H7 (cell line): ENCODE data around the gene JAZF1. TPM values are rescaled to one million over a fixed set of nuclear protein-coding genes. Genes with fewer than 3 reads are reported as not detected.
"Not testable (repeated sequence)": the region's sequence is repeated elsewhere in the genome, so short reads cannot be mapped to it uniquely, and the experiment has no call there.

ENCODE experiments used
- DNase-seq: peaks from one replicate; pipeline ENCODE4 v3.0.0; 2012
- H3K27me3 ChIP-seq: 2 replicates; pipeline ENCODE4 v1.6.0; 2011; ENCODE audit warnings: mild to moderate bottlenecking, low read length; ENCODE audit not compliant: control insufficient read depth, insufficient read depth
- H3K36me3 ChIP-seq: replicated peaks from 2 replicates; pipeline ENCODE4 v1.5.1; 2011; ENCODE audit warnings: low read length; ENCODE audit not compliant: control insufficient read depth, insufficient read depth
- H3K4me3 ChIP-seq: 2 replicates; pipeline ENCODE4 v1.5.1; 2011; ENCODE audit warnings: low read depth, mild to moderate bottlenecking, control low read depth, low read length, moderate library complexity; ENCODE audit not compliant: insufficient read depth
- total RNA-seq: library from RNA; depleted of rRNA; stranded (reverse); fragments of >200 nt; shearing (Covaris generic); gene quantifications from 2 replicates; pipeline ENCODE4 v1.2.3, GENCODE V29; 2014

The JAZF1 gene
- total RNA-seq, 1 experiment from 2014 or later: 11.3 TPM

DNA sequence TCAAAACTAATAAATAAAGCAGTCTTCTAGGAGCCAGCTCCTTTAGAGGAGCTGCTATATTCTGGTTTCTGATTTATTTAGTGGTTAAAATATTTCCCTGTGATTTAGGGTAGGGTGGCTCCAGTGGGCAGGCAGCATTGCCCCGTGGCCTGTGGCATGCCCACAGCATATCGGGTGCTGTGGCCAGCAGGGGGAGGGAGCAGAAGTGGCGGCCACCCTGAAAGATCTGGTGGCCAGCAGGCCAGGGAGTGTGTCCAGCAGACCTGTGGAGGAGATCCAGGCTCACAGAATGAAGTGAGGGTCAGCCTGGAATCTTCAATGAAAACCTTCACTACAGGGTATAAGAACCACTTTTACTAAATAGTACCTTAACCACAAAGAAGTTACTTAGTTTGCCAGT is 251.5 kb downstream of the JAZF1 start:
- H3K36me3 ChIP-seq: no peaks in the 10 kb centered on the region
- no peaks in the 10 kb centered on the region for H3K27me3 ChIP-seq
- H3K4me3 ChIP-seq: no peak overlapping the region
- DNase-seq: no peak

- Histone ChIP-seq H3K36me3 (no peaks in the 10 kb centered on the region), H3K4me3 (no peak overlapping the region), H3K27me3 (no peaks in the 10 kb centered on the region)
- no peak for DNase-seq
Observed at GRCh38 chr7:27928001-27928400, 252.6 kb downstream of the JAZF1 start.

DNA sequence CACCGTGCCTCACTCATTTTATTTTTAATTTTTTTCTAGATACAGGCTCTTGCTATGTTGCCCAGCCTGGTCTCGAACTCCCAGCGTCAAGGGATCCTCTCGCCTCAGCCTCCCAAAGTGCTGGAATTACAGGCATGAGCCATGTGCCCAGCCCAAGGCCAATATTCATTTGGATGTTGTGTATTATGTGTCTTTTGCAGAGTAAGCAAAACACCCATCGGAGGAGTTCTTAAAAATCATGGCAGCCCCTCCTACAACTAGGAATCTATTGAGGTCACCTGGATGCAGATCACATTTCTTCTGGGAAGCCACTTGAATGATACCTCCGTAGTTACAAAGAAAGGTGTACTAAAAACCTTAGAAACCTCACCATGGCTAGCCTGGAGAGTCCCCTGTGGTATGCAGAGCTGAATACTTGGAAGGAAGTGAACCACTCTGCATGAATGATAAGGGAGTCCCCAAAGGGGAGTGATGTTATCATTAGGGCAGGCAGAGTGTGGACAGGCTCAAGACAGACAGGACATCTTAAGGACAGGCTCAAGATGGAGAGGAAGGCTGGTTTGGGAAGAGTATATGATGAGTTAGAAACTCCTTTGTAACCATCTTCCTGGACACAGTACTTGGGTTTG is 254.9 kb downstream of the JAZF1 start:
- no peak for DNase-seq
- Histone ChIP-seq H3K27me3 (no peaks in the 10 kb centered on the region), H3K36me3 (no peaks in the 10 kb centered on the region), H3K4me3 (no peak overlapping the region)

DNA sequence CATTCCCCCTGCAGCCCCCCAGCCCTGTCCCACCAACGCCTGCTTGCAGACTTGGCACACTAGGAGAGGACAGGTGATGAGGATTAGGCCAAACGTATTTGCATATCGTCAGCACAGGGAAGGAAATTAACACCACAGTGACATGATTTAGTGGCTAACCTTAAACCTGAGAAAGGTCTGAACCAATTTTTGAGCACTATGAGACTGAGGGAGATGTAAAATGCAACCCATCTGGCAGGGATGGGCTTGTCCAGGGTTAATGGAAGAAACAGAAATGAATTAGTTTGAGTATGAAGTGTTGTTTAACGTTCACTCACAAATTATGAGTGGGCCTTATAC is 257.0 kb downstream of the JAZF1 start:
- Histone ChIP-seq H3K27me3 (no peaks in the 10 kb centered on the region), H3K36me3 (no peaks in the 10 kb centered on the region), H3K4me3 (no peak overlapping the region)

GRCh38 chr7:27922907-27923641 is 257.5 kb downstream of the JAZF1 start:
- H3K27me3 ChIP-seq: no peaks in the 10 kb centered on the region
- H3K36me3 ChIP-seq: no peaks in the 10 kb centered on the region
- DNase-seq: no peak
- H3K4me3 ChIP-seq: no peak overlapping the region

More for the DNA sequence above, 257.0 kb downstream of the JAZF1 start:
- DNase-seq: no peak

DNA sequence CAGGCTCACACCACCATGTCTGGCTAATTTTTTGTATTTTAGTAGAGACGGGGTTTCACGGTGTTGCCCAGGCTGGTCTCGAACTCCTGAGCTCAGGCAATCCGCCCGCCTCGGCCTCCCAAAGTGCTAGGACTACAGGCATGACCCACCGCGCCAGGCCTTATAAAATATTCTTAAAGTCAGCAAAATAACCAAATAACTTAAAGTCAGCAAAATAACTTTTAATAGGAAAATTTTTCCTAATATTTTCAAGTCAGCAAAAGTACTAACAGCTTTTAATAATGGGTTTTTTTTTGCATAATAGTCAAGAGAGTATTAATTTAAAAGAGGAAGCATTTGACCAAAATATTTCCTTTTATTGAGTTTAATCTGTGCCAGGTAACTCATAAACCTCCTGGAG is 258.2 kb downstream of the JAZF1 start:
- not testable (repeated sequence) for DNase-seq, H3K36me3 ChIP-seq, H3K27me3 ChIP-seq, H3K4me3 ChIP-seq

DNA sequence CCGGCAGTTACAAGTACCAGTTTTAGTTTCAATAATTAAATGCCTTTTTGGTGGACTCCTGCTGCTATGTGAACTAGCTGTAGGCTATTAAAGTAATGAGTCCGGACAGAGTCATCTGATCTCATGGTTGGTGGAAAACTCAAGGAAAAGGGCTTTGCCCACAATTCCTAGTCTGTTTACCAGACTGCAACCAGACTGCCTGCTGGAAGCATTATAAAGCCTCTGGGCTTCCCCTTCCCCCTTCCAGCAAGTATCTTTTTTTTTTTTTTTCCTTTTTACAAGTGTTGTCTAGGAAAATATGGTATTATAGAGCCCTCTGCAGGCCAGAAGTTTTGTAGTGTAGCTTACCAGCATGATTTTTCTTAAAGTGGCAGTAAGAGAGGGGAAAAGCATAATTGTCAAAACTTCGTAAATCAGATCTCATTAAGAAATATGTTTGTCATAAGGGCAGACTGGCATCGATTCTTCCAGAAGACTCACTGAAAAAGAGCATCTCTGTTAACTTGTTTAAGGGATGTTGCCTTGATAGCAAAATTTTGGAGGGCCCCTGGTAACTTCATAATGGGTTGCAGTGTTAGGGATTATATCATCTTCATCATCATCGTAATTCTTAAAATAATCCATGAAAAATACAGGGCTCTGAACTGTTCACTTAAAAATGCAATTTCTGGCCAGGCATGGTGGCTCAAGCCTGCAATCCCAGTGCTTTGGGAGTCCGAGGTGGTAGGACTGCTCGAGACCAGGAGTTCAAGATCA is 259.3 kb downstream of the JAZF1 start:
- Histone ChIP-seq H3K4me3 (no peak overlapping the region), H3K27me3 (no peaks in the 10 kb centered on the region), H3K36me3 (no peaks in the 10 kb centered on the region)
- peak; percentile 56 for DNase-seq

GRCh38 chr7:27920281-27920946 is 260.2 kb downstream of the JAZF1 start:
- Histone ChIP-seq H3K4me3 (no peak overlapping the region), H3K27me3 (no peaks in the 10 kb centered on the region), H3K36me3 (no peaks in the 10 kb centered on the region)
- no peak for DNase-seq

- Histone ChIP-seq H3K27me3 (no peaks in the 10 kb centered on the region), H3K36me3 (no peaks in the 10 kb centered on the region), H3K4me3 (no peak overlapping the region)
- no peak for DNase-seq
Observed at GRCh38 chr7:27918503-27918902, 262.1 kb downstream of the JAZF1 start.

- H3K36me3 ChIP-seq: no peaks in the 10 kb centered on the region
- DNase-seq: no peak
- H3K4me3 ChIP-seq: no peak overlapping the region
- no peaks in the 10 kb centered on the region for H3K27me3 ChIP-seq
Observed at GRCh38 chr7:27917774-27918314, 262.8 kb downstream of the JAZF1 start.

GRCh38 chr7:27917119-27917518 is 263.5 kb downstream of the JAZF1 start:
- Histone ChIP-seq H3K4me3 (no peak overlapping the region), H3K36me3 (no peaks in the 10 kb centered on the region), H3K27me3 (no peaks in the 10 kb centered on the region)
- DNase-seq: no peak

- H3K4me3 ChIP-seq: no peak overlapping the region
- H3K36me3 ChIP-seq: no peaks in the 10 kb centered on the region
- DNase-seq: no peak
- H3K27me3 ChIP-seq: no peaks in the 10 kb centered on the region
Observed at GRCh38 chr7:27916372-27916771, 264.2 kb downstream of the JAZF1 start.

DNA sequence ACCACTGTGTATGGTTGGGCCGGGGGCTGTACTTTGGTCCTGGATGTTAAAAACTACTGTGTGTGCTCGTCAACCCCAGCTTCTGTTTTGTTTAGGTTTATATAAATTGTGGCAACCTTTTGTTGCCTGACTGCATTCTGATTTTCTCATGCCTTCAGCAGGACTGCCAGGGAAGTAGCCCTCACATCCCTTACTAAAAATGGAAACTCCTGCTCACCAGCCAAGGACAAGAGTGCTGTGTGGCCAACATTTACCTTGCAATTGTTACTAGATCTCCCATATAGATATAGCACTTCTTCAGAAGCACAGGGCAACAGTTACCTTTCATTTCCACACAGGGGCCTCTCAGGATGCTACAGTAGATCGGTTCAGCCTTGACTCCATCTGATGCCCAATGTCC is 266.2 kb downstream of the JAZF1 start:
- H3K36me3 ChIP-seq: no peaks in the 10 kb centered on the region
- DNase-seq: no peak
- H3K27me3 ChIP-seq: no peaks in the 10 kb centered on the region
- H3K4me3 ChIP-seq: no peak overlapping the region

GRCh38 chr7:27912751-27913150 is 267.8 kb downstream of the JAZF1 start:
- no peaks in the 10 kb centered on the region for H3K36me3 ChIP-seq
- H3K27me3 ChIP-seq: no peaks in the 10 kb centered on the region
- no peak for DNase-seq
- H3K4me3 ChIP-seq: no peak overlapping the region
